Neutrophil (primary cell): ENCODE measurements around the gene SESN3.
A peak's percentile ranks its signal among the peaks of the same experiment; 100 is the strongest.

ENCODE experiments used
- H3K27ac ChIP-seq: fragments of 200-600 bp; sonication (generic); 2 replicates; pipeline ENCODE4 v1.5.1; 2016; ENCODE audit warnings: mild to moderate bottlenecking, moderate library complexity
- H3K27me3 ChIP-seq: fragments of 200-600 bp; sonication (generic); 2 replicates; pipeline ENCODE4 v1.6.0; 2016; ENCODE audit warnings: mild to moderate bottlenecking
- H3K36me3 ChIP-seq: fragments of 200-600 bp; sonication (generic); 2 replicates; pipeline ENCODE4 v1.5.1; 2017
- H3K4me1 ChIP-seq, 2 experiments: fragments of 200-600 bp in 1 of 2; sonication (generic) in 1 of 2; 1 replicate in 1 of 2; 2 replicates in 1 of 2; pipeline versions ENCODE4 v1.5.1 to v1.6.1; 2013 to 2016; ENCODE audit warnings: low read depth in 1 of 2, low read length in 1 of 2, mild to moderate bottlenecking in 1 of 2, moderate library complexity in 1 of 2; ENCODE audit not compliant: control insufficient read depth in 1 of 2, insufficient read depth in 1 of 2
- H3K4me3 ChIP-seq, 2 experiments: fragments of 200-600 bp in 1 of 2; sonication (generic) in 1 of 2; 1 replicate in 1 of 2; 2 replicates in 1 of 2; pipeline ENCODE4 v1.5.1; 2013 to 2016; ENCODE audit warnings: low read depth in 1 of 2, low read length in 1 of 2, mild to moderate bottlenecking in 1 of 2, moderate library complexity in 1 of 2
- H3K9me3 ChIP-seq: fragments of 200-600 bp; sonication (generic); 2 replicates; pipeline ENCODE4 v1.5.1; 2016
- TF ChIP-seq, protein P1 (sequence below): fragments of 200-600 bp; sonication (generic); IDR thresholded peaks from 2 replicates; pipeline ENCODE4 v1.5.1; 2016; ENCODE audit warnings: antibody characterized with exemption

Gene SESN3

DNA sequence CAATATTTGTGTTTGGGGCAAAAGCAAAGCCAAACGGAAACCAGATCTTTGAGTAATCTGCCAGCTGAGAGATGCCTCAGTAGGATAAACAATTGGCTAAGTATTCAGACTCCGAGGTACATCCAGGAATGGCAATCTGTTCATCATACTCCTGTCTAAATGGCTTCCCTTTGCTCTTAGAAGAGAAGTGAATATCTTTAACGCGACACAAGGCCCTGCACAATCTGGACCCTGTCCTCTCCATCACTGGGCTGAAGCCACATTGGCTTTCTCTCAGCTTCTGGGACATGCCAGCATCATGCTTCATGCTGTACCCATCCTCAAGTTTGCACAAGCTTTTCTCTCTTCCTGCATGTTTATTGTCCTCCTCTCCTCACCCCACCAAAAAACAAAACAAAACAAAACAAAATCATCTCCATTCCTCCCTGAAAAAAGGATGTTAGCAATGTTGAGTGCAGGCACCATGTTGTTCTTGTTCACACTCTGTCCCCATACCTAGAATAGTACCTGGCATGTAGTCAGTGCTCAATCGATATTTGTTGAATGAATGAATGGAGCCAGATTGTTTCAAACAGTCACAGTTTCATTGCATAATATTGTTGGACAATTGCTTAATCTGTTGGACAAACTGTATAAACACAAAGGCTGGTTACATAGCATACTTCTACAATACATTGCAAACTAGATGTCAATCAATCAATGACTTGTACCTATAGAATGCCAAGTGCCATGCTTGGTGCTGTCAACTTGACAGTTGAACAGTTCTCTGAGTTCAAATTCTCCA, 38.2 kb upstream of the SESN3 start:
- Histone ChIP-seq H3K27me3 (no peaks in the 10 kb centered on the region), H3K36me3 (no peaks in the 10 kb centered on the region), H3K27ac (peak overlapping the region; percentile 54), H3K4me3 (no peak overlapping the region), H3K4me1 (peaks cover 22 to 29% of the 10 kb centered on the region in 2 experiments), H3K9me3 (no peaks in the 10 kb centered on the region)
- TF ChIP-seq, protein P1, sequence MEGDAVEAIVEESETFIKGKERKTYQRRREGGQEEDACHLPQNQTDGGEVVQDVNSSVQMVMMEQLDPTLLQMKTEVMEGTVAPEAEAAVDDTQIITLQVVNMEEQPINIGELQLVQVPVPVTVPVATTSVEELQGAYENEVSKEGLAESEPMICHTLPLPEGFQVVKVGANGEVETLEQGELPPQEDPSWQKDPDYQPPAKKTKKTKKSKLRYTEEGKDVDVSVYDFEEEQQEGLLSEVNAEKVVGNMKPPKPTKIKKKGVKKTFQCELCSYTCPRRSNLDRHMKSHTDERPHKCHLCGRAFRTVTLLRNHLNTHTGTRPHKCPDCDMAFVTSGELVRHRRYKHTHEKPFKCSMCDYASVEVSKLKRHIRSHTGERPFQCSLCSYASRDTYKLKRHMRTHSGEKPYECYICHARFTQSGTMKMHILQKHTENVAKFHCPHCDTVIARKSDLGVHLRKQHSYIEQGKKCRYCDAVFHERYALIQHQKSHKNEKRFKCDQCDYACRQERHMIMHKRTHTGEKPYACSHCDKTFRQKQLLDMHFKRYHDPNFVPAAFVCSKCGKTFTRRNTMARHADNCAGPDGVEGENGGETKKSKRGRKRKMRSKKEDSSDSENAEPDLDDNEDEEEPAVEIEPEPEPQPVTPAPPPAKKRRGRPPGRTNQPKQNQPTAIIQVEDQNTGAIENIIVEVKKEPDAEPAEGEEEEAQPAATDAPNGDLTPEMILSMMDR = no peak

DNA sequence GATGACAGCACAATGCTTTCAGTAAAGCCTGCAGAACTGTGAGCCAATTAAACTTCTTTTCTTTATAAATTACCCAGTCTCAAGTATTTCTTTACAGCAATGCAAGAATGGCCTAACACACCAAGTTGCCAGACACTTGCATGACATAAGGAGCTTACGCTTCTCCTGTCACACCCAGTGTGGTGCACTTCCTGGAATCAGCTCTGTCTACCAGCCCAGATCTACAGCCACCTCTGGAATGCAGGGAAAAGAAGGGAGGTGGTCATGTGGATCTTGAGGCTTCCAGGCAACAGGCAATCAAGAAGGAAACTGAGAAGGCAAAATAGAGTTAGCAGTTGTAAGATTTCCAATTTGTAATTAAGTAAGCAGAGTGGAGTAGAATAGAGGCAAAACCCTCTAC, 37.4 kb upstream of the SESN3 start:
- Histone ChIP-seq H3K27ac (peak overlapping the region; percentile 54), H3K27me3 (no peaks in the 10 kb centered on the region), H3K9me3 (no peaks in the 10 kb centered on the region), H3K4me3 (no peak overlapping the region), H3K4me1 (peaks cover 30 to 37% of the 10 kb centered on the region in 2 experiments), H3K36me3 (no peaks in the 10 kb centered on the region)
- TF ChIP-seq, protein P1 = no peak

DNA sequence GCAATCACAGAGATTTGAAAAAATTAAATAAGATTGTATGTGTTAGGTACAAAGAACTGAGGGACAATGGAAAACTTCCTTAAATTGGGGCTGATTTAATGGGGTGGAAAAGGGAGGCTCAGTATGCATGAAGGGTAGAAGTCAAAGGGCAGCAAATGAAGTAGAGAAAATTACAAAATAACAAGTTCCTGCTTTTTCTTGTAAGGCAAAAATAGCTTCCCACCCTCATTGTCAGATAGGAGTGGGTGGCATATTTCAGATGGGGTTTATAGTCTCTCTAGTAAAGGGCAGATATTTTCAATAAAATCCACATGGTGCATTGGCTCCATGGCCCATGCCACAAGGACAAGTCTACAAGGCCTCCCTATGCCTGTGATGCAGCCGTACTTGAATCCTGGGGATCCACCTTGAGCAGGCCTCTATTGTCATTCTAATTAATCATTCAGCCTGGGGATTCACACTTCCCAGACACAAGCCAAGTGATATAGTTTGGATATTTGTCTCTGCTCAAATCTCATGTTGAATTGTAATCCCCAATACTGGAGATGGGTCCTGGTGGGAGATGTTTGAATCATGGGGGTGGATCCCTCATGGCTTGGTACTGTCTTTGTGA, 36.7 kb upstream of the SESN3 start:
- TF ChIP-seq, protein P1 = no peak
- Histone ChIP-seq H3K9me3 (no peaks in the 10 kb centered on the region), H3K4me3 (no peak overlapping the region), H3K27me3 (no peaks in the 10 kb centered on the region), H3K4me1 (peaks cover 34 to 43% of the 10 kb centered on the region in 2 experiments), H3K36me3 (no peaks in the 10 kb centered on the region), H3K27ac (peak overlapping the region; percentile 54)

DNA sequence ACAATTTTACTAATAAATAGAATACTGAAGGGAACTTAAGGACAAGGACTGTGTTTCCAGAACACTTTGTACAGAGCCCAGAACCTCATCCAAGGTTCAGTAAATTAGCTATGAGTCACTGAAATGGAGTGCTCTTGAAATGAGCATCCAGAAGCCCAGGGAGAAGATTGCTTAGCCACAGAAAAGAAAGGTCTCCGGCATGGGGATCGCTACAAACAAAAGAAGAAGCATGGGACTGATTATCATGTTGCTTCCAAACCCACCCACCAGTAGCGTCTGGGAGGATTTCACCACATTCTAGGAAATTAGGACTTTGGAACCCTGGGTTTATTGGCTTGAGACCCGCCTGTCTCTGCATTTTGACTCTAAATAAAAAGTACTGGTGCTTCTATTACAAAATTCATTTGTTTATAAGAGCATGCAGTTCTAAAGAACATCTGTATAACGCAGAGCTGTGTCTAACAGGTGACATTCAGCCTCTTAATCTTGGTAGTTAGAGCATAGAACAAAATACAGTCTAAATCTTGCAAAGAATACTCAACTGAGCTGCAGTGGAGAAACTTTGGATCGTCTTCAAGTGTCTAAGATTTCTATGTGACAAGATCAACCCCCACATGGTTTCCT, 35.9 kb upstream of the SESN3 start:
- TF ChIP-seq, protein P1 = no peak
- Histone ChIP-seq H3K4me1 (peaks cover 34 to 43% of the 10 kb centered on the region in 2 experiments), H3K27me3 (no peaks in the 10 kb centered on the region), H3K4me3 (no peak overlapping the region), H3K36me3 (no peaks in the 10 kb centered on the region), H3K27ac (no peak overlapping the region), H3K9me3 (no peaks in the 10 kb centered on the region)

DNA sequence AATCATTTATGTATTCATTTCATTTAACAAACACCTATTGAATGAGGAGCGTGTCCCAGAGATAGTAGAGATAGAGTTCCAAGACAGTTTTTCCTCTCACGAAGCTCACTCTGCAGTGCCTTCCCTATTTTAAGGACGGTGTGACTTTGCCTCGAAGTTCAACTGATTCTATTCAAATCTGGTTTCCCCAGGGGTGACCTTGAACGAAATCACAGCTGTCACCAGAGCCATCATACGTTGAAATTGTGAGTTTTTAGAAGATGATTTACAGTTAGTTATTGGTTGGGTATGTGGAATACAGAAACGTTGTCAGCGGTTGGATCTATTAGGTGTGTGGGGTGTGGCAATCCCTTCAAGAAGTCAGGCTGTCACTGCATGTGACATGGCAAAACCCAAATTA, 33.9 kb upstream of the SESN3 start:
- H3K27ac ChIP-seq = no peak overlapping the region
- no peaks in the 10 kb centered on the region for H3K9me3 ChIP-seq
- no peaks in the 10 kb centered on the region for H3K27me3 ChIP-seq
- H3K4me3 ChIP-seq = no peak overlapping the region
- peaks cover 34 to 43% of the 10 kb centered on the region in 2 experiments for H3K4me1 ChIP-seq
- TF ChIP-seq, protein P1 = no peak
- no peaks in the 10 kb centered on the region for H3K36me3 ChIP-seq
